Activated T-cell treated with anti-CD3 and anti-CD28 coated beads, Interleukin-2, amount 50 U/mL, for 24 hours (primary cell): Measurements from ENCODE around the gene HPD.
A peak's percentile ranks its signal among the peaks of the same experiment; 100 is the strongest.

Source experiments
- DNase-seq: peaks from one replicate; pipeline ENCODE4 v3.0.0-alpha.2; 2020
- H3K27ac Mint-ChIP-seq: 2 replicates; pipeline ENCODE4 v1.8.0; 2020; ENCODE audit warnings: mild to moderate bottlenecking, mixed read lengths
- H3K27me3 Mint-ChIP-seq: 2 replicates; pipeline ENCODE4 v1.8.0; 2020; ENCODE audit warnings: mixed read lengths
- H3K36me3 Mint-ChIP-seq: 2 replicates; pipeline ENCODE4 v1.8.0; 2020; ENCODE audit warnings: low read depth, mixed read lengths
- H3K4me1 Mint-ChIP-seq: 2 replicates; pipeline ENCODE4 v1.8.0; 2020; ENCODE audit warnings: low read depth, mixed read lengths
- H3K4me3 Mint-ChIP-seq: 2 replicates; pipeline ENCODE4 v1.8.0; 2020; ENCODE audit warnings: mild to moderate bottlenecking, moderate library complexity, mixed read lengths
- H3K9me3 Mint-ChIP-seq: 2 replicates; pipeline ENCODE4 v1.8.0; 2020; ENCODE audit warnings: mixed read lengths

Gene HPD

GRCh38 chr12:121804417-121805111 lies 54.1 kb downstream of the HPD start:
- peak; percentile 71 for DNase-seq

GRCh38 chr12:121803861-121804416 lies 54.7 kb downstream of the HPD start, which contains the start of gene SETD1B:
Gene SETD1B (plus strand): TSS chr12:121804009. CDS start chr12:121804738, 729 bp downstream.
- peaks cover 39% of the 10 kb centered on the region for H3K4me1 Mint-ChIP-seq
- peak within 1 kb of the TSS; percentile 99 for H3K27ac Mint-ChIP-seq
- peaks cover 68% of the 10 kb centered on the region for H3K36me3 Mint-ChIP-seq
- H3K9me3 Mint-ChIP-seq, result no peaks in the 10 kb centered on the region
- DNase-seq, result peak; percentile 74
- H3K4me3 Mint-ChIP-seq, result peak within 1 kb of the TSS; percentile 94
- no peaks in the 10 kb centered on the region for H3K27me3 Mint-ChIP-seq

More at GRCh38 chr12:121804417-121805111, 54.1 kb downstream of the HPD start:
- Mint-ChIP-seq H3K4me1 (peaks cover 39% of the 10 kb centered on the region), H3K27me3 (no peaks in the 10 kb centered on the region), H3K27ac (peak overlapping the region; percentile 96), H3K4me3 (peak overlapping the region; percentile 93), H3K9me3 (no peaks in the 10 kb centered on the region), H3K36me3 (peaks cover 69% of the 10 kb centered on the region)

- H3K4me3 Mint-ChIP-seq, result peak overlapping the region; percentile 94
- H3K27ac Mint-ChIP-seq, result peak overlapping the region; percentile 99
- no peaks in the 10 kb centered on the region for H3K27me3 Mint-ChIP-seq
- H3K4me1 Mint-ChIP-seq, result peaks cover 44% of the 10 kb centered on the region
- peaks cover 68% of the 10 kb centered on the region for H3K36me3 Mint-ChIP-seq
- DNase-seq, result peak; percentile 92
- H3K9me3 Mint-ChIP-seq, result no peaks in the 10 kb centered on the region
These were observed 55.6 kb downstream of the HPD start for GRCh38 chr12:121802843-121803698.

- Mint-ChIP-seq H3K27me3 (no peaks in the 10 kb centered on the region), H3K4me1 (peaks cover 45% of the 10 kb centered on the region), H3K36me3 (peaks cover 67% of the 10 kb centered on the region), H3K9me3 (no peaks in the 10 kb centered on the region), H3K27ac (peak overlapping the region; percentile 99), H3K4me3 (peak overlapping the region; percentile 94)
- DNase-seq, result no peak
These were observed 56.2 kb downstream of the HPD start for GRCh38 chr12:121802485-121802842.

GRCh38 chr12:121801595-121802484 lies 56.8 kb downstream of the HPD start:
- no peaks in the 10 kb centered on the region for H3K9me3 Mint-ChIP-seq
- H3K4me1 Mint-ChIP-seq, result peaks cover 41% of the 10 kb centered on the region
- H3K4me3 Mint-ChIP-seq, result peak overlapping the region; percentile 94
- H3K27me3 Mint-ChIP-seq, result no peaks in the 10 kb centered on the region
- peaks cover 66% of the 10 kb centered on the region for H3K36me3 Mint-ChIP-seq
- peak overlapping the region; percentile 99 for H3K27ac Mint-ChIP-seq
- DNase-seq, result peak; percentile 65

GRCh38 chr12:121800694-121801594 lies 57.7 kb downstream of the HPD start:
- H3K4me1 Mint-ChIP-seq, result peaks cover 41% of the 10 kb centered on the region
- peak overlapping the region; percentile 94 for H3K4me3 Mint-ChIP-seq
- no peaks in the 10 kb centered on the region for H3K9me3 Mint-ChIP-seq
- no peaks in the 10 kb centered on the region for H3K27me3 Mint-ChIP-seq
- DNase-seq, result peak; percentile 83
- peaks cover 66% of the 10 kb centered on the region for H3K36me3 Mint-ChIP-seq
- H3K27ac Mint-ChIP-seq, result peak overlapping the region; percentile 99

GRCh38 chr12:121799842-121800693 lies 58.6 kb downstream of the HPD start:
- H3K4me3 Mint-ChIP-seq, result peak overlapping the region; percentile 85
- no peaks in the 10 kb centered on the region for H3K27me3 Mint-ChIP-seq
- DNase-seq, result peak; percentile 90
- peak overlapping the region; percentile 95 for H3K27ac Mint-ChIP-seq
- H3K9me3 Mint-ChIP-seq, result no peaks in the 10 kb centered on the region
- peaks cover 43% of the 10 kb centered on the region for H3K4me1 Mint-ChIP-seq
- H3K36me3 Mint-ChIP-seq, result peaks cover 64% of the 10 kb centered on the region

GRCh38 chr12:121799156-121799841 lies 59.4 kb downstream of the HPD start:
- H3K36me3 Mint-ChIP-seq, result peaks cover 62% of the 10 kb centered on the region
- H3K4me1 Mint-ChIP-seq, result peaks cover 51% of the 10 kb centered on the region
- no peaks in the 10 kb centered on the region for H3K9me3 Mint-ChIP-seq
- H3K27me3 Mint-ChIP-seq, result no peaks in the 10 kb centered on the region
- H3K27ac Mint-ChIP-seq, result peak overlapping the region; percentile 95
- peak overlapping the region; percentile 85 for H3K4me3 Mint-ChIP-seq
- peak; percentile 71 for DNase-seq

- H3K4me3 Mint-ChIP-seq, result peak overlapping the region; percentile 85
- peak overlapping the region; percentile 93 for H3K27ac Mint-ChIP-seq
- H3K9me3 Mint-ChIP-seq, result no peaks in the 10 kb centered on the region
- DNase-seq, result no peak
- H3K4me1 Mint-ChIP-seq, result peaks cover 52% of the 10 kb centered on the region
- peaks cover 62% of the 10 kb centered on the region for H3K36me3 Mint-ChIP-seq
- no peaks in the 10 kb centered on the region for H3K27me3 Mint-ChIP-seq
These were observed 59.9 kb downstream of the HPD start for GRCh38 chr12:121798787-121799155.

- H3K36me3 Mint-ChIP-seq, result peaks cover 61% of the 10 kb centered on the region
- H3K4me3 Mint-ChIP-seq, result peak overlapping the region; percentile 85
- H3K27ac Mint-ChIP-seq, result peak overlapping the region; percentile 93
- H3K4me1 Mint-ChIP-seq, result peaks cover 52% of the 10 kb centered on the region
- no peaks in the 10 kb centered on the region for H3K9me3 Mint-ChIP-seq
- H3K27me3 Mint-ChIP-seq, result no peaks in the 10 kb centered on the region
- DNase-seq, result no peak
These were observed 60.5 kb downstream of the HPD start for GRCh38 chr12:121797937-121798786.

- H3K4me3 Mint-ChIP-seq, result peak overlapping the region; percentile 85
- no peaks in the 10 kb centered on the region for H3K27me3 Mint-ChIP-seq
- DNase-seq, result no peak
- peaks cover 54% of the 10 kb centered on the region for H3K4me1 Mint-ChIP-seq
- H3K27ac Mint-ChIP-seq, result peak overlapping the region; percentile 93
- no peaks in the 10 kb centered on the region for H3K9me3 Mint-ChIP-seq
- H3K36me3 Mint-ChIP-seq, result peaks cover 59% of the 10 kb centered on the region
These were observed 61.6 kb downstream of the HPD start for GRCh38 chr12:121796855-121797751.
